SU-DHL-6 (cell line): Measurements from ENCODE around the gene RNF6.
A peak's percentile ranks its signal among the peaks of the same experiment; 100 is the strongest.

Experiments
- H2AFZ ChIP-seq: fragments of 200-600 bp; sonication (generic); 2 replicates; pipeline ENCODE4 v1.6.1; 2014; ENCODE audit warnings: low read depth, mild to moderate bottlenecking, moderate library complexity, mixed read lengths, antibody characterized with exemption, low read length; ENCODE audit not compliant: severe bottlenecking
- H3F3A ChIP-seq: fragments of 200-600 bp; shearing (Covaris generic); 2 replicates; pipeline ENCODE4 v1.6.0; 2016; ENCODE audit warnings: antibody characterized with exemption, mild to moderate bottlenecking; ENCODE audit not compliant: insufficient read depth
- H3K27ac ChIP-seq: fragments of 200-600 bp; sonication (generic); 2 replicates; pipeline ENCODE4 v1.5.1; 2016; ENCODE audit warnings: low read depth, mild to moderate bottlenecking, low read length, moderate library complexity, mixed read lengths
- H3K27me3 ChIP-seq: fragments of 200-600 bp; sonication (generic), shearing (Covaris generic); 2 replicates; pipeline ENCODE4 v1.6.0; 2014; ENCODE audit warnings: mild to moderate bottlenecking, low read length
- H3K36me3 ChIP-seq: fragments of 200-600 bp; sonication (generic); 2 replicates; pipeline ENCODE4 v1.6.1; 2014; ENCODE audit warnings: mild to moderate bottlenecking, low read length, mixed read lengths
- H3K4me2 ChIP-seq: fragments of 300-600, 200-600 bp; shearing (Covaris generic), sonication (generic); 2 replicates; pipeline ENCODE4 v1.6.0; 2014; ENCODE audit warnings: low read length, low read depth, mild to moderate bottlenecking; ENCODE audit not compliant: poor library complexity, severe bottlenecking
- H3K4me3 ChIP-seq: fragments of 200-600 bp; sonication (generic); 2 replicates; pipeline ENCODE4 v1.5.1; 2014; ENCODE audit warnings: antibody characterized with exemption, low read length, mild to moderate bottlenecking, mixed read lengths; ENCODE audit not compliant: insufficient read depth, poor library complexity, severe bottlenecking
- H3K79me2 ChIP-seq: fragments of 200-600 bp; sonication (generic); 2 replicates; pipeline ENCODE4 v1.6.1; 2014; ENCODE audit warnings: mild to moderate bottlenecking, low read length, moderate library complexity; ENCODE audit not compliant: insufficient read depth
- H3K9ac ChIP-seq: fragments of 200-600 bp; sonication (generic); 2 replicates; pipeline ENCODE4 v1.7.0; 2014; ENCODE audit warnings: mild to moderate bottlenecking, low read length
- H3K9me2 ChIP-seq: fragments of 200-600 bp; sonication (generic); replicated peaks from 2 replicates; pipeline ENCODE4 v1.6.1; 2014; ENCODE audit warnings: low read length; ENCODE audit not compliant: insufficient read depth
- H3K9me3 ChIP-seq: fragments of 200-600 bp; sonication (generic); 2 replicates; pipeline ENCODE4 v1.6.1; 2014; ENCODE audit warnings: low read length, mixed read lengths; ENCODE audit not compliant: insufficient read depth
- H4K20me1 ChIP-seq: fragments of 200-600 bp; sonication (generic); 2 replicates; pipeline ENCODE4 v1.6.1; 2014; ENCODE audit warnings: low read depth, mild to moderate bottlenecking, antibody characterized with exemption, low read length, moderate library complexity, mixed read lengths
- EZH2phosphoT487 ChIP-seq: fragments of 200-600 bp; sonication (generic), shearing (Covaris generic); conservative IDR thresholded peaks from 2 replicates; pipeline ENCODE4 v1.6.1; 2018; ENCODE audit warnings: mild to moderate bottlenecking, antibody characterized with exemption, low read length, moderate library complexity, mixed read lengths
- TF ChIP-seq, protein P1 (sequence below): fragments of 200-600 bp; sonication (generic); IDR thresholded peaks from one replicate; pipeline ENCODE4 v1.5.1; 2017; ENCODE audit warnings: antibody characterized with exemption, mild to moderate bottlenecking, low read length, moderate library complexity; ENCODE audit not compliant: insufficient read depth, poor library complexity, severe bottlenecking

The RNF6 gene

DNA sequence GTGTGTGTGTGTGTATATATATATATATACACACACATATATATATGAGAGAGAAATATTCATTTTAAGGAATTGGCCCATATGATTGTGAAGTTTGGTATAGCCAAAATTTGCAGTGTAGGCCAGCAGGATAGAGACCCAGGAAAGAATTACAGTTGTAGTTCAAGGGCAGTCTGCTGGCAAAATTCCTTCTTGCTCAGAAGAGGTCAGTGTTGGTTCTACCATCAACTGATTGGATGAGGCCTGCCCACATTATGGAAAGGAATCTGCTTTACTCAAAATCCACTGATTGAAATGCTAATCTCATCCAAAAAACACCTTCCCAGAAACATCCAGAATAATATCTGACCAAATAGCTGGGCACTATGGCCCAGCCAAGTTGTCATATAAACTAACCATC lies 24.0 kb downstream of the RNF6 start:
- Histone ChIP-seq H3K36me3 (peaks cover 21% of the 10 kb centered on the region), H4K20me1 (no peaks in the 10 kb centered on the region), H3K27ac (no peak overlapping the region), H3K4me2 (no peak overlapping the region), H3K9ac (no peak overlapping the region), H3K4me3 (no peak overlapping the region), H3K79me2 (0 out of 2 replicates have a peak, but pooled peaks cover 2% of the 10 kb centered on the region), H3K27me3 (no peaks in the 10 kb centered on the region), H3F3A (no peaks in the 10 kb centered on the region), H2AFZ (no peak overlapping the region), H3K9me3 (peaks cover 4% of the 10 kb centered on the region; the same call in 1 of the 2 replicates), H3K9me2 (no peaks in the 10 kb centered on the region)
- no peak for TF ChIP-seq EZH2phosphoT487
- TF ChIP-seq, protein P1, sequence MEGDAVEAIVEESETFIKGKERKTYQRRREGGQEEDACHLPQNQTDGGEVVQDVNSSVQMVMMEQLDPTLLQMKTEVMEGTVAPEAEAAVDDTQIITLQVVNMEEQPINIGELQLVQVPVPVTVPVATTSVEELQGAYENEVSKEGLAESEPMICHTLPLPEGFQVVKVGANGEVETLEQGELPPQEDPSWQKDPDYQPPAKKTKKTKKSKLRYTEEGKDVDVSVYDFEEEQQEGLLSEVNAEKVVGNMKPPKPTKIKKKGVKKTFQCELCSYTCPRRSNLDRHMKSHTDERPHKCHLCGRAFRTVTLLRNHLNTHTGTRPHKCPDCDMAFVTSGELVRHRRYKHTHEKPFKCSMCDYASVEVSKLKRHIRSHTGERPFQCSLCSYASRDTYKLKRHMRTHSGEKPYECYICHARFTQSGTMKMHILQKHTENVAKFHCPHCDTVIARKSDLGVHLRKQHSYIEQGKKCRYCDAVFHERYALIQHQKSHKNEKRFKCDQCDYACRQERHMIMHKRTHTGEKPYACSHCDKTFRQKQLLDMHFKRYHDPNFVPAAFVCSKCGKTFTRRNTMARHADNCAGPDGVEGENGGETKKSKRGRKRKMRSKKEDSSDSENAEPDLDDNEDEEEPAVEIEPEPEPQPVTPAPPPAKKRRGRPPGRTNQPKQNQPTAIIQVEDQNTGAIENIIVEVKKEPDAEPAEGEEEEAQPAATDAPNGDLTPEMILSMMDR = no peak

DNA sequence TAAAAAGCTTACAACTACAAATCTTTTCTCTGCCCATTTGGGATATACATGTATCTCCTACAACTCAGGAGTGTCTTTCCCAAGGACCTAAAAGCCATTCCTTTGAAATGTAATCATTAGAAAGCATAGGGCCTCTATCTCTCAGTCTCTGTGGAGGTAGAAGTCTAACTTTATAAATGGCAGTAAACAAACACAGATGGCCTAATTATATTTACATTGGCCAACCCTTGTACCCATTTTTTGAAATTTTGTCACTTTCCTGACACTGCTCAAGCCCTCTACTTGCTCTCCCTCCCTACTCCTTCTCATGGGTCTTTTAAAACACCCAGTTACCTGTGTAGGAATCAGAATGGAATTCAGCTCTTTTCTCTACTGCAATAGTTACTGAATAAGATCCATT lies 24.8 kb downstream of the RNF6 start:
- Histone ChIP-seq H3K36me3 (peaks cover 21% of the 10 kb centered on the region), H3K27ac (no peak overlapping the region), H3K27me3 (no peaks in the 10 kb centered on the region), H3K4me2 (no peak overlapping the region), H3K4me3 (no peak overlapping the region), H2AFZ (no peak overlapping the region), H3K79me2 (0 out of 2 replicates have a peak, but pooled peaks cover 2% of the 10 kb centered on the region), H3F3A (no peaks in the 10 kb centered on the region), H4K20me1 (no peaks in the 10 kb centered on the region), H3K9ac (no peak overlapping the region), H3K9me3 (peaks cover 4% of the 10 kb centered on the region; the same call in 1 of the 2 replicates), H3K9me2 (no peaks in the 10 kb centered on the region)
- TF ChIP-seq EZH2phosphoT487 = no peak
- TF ChIP-seq, protein P1 = no peak

DNA sequence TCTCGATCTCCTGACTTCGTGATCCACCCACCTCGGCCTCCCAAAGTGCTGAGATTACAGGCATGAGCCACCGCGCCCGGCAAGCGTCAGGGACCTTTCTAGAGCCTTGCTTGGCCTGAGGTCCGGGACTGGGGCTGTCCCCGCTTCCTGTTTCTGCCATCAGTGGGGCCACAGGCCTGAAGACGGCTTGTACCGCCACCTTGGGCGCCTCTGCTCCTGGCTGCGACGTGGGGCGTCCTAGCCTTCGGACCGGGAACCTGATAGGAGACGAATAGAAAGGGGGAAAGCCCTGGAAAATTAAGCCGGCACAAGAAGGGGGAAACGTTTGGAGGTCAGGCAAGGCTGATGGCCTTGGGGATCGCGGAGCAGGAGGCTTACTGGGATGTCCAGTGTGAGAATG lies 35.1 kb downstream of the RNF6 start:
- Histone ChIP-seq H3K36me3 (no peaks in the 10 kb centered on the region), H3K9me3 (no peaks in the 10 kb centered on the region), H3K79me2 (no peaks in the 10 kb centered on the region), H3K4me3 (peak overlapping the region; percentile 47), H3K4me2 (peak overlapping the region; percentile 73), H3K9ac (peak overlapping the region; percentile 59), H4K20me1 (no peaks in the 10 kb centered on the region), H3K27me3 (no peaks in the 10 kb centered on the region), H3F3A (peaks cover 12% of the 10 kb centered on the region), H3K27ac (0 out of 2 replicates have a peak overlapping the region, but pooled peaks have one; percentile 23), H3K9me2 (no peaks in the 10 kb centered on the region), H2AFZ (peak overlapping the region; percentile 29)
- TF ChIP-seq, protein P1 = no peak
- no peak for TF ChIP-seq EZH2phosphoT487
